Lower leg skin (tissue), 3 donors: ENCODE data around the gene CCDC116.

Experiments
- CTCF ChIP-seq, 3 donors: fragments of 450-650 bp; IDR thresholded peaks; one replicate each; pipeline ENCODE4 v1.5.1; 2016; ENCODE audit warnings: antibody characterized with exemption in 3 of 3, mild to moderate bottlenecking in 3 of 3, moderate library complexity in 2 of 3
- POLR2A ChIP-seq, 2 donors: fragments of 450-650 bp; IDR thresholded peaks; one replicate each; pipeline ENCODE4 v1.6.1; 2016 to 2017; ENCODE audit warnings: antibody characterized with exemption in 2 of 2, mild to moderate bottlenecking in 1 of 2, moderate library complexity in 1 of 2

GRCh38 chr22:21672107-21672629 is 39.6 kb downstream of the CCDC116 start:
- no peak for TF ChIP-seq POLR2A (IDR thresholded peaks at IDR 0.05)
- no peak for TF ChIP-seq CTCF (IDR thresholded peaks at IDR 0.05)
